ENCODE results near the gene NAP1L4.

The NAP1L4 gene

DNA sequence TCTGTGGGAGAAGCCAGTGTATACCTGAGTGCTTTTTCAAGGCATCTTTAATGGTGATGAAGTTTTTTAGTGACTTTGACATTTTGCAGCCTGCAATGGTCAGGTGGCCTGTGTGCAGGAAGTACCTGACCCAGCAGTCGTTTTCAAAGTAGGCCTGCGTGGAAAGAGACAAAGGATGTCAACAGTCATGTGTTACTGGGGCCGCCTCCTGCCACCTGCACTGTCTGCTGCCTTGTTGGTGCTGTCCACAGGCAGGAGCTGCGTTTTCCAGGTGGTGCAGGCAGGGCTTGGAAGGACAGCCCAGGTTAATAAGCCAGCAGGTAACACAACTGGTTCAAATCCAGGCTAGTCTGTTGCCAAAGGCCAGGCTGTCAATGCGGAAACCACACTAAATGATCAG, 26.5 kb upstream of the NAP1L4 start:
- no peak for TF ChIP-seq POLR2A (IDR thresholded peaks at IDR 0.05; ENCODE audit: low read depth, low read length)
- DNase-seq (ENCODE audit: insufficient read length, low spot score), result no peak
- FAIRE-seq, result no peak

DNA sequence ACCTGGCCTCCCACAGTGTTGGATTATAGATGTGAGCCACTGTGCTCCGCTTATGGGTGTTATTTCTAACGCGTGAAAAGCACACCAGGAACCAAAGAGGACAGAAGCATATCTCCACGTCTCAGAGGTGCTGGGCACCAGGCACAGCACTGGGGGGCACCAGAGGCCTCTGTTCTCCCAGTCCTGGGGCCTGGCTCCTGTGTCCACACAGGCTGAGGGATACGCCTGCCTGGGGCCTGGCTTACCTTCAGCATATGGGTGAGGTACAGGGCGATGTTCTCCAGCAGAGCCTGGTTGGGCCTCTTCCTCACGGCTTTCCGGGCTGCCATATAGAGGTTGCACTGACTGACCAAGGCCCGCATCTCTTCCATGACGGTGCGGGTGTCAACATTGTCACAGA, 24.7 kb upstream of the NAP1L4 start:
- no peak for TF ChIP-seq POLR2A (IDR thresholded peaks at IDR 0.05; ENCODE audit: low read depth, low read length)
- no peak for DNase-seq (ENCODE audit: insufficient read length, low spot score)
- FAIRE-seq, result no peak

DNA sequence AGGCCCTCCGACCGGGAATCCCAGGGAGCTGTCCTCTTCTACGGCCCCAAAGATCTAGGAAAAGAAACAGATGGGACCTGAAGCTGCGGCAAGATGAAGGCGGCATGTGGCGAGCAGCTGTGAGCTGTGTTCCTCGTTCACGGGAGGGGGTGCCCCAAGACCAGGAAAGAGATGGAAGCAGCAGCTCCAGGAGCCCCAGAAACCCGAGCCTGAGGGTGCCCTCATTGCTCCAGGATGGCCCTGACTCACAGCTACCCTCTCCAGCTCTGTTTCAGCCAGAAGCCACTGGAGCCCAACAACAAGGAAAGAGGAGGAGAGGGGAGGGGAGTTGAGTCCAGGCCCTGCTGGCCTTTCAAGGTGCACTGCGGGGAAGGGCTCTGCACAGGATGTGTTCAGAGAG, 23.7 kb upstream of the NAP1L4 start:
- no peak for DNase-seq (ENCODE audit: insufficient read length, low spot score)
- no peak for TF ChIP-seq POLR2A (IDR thresholded peaks at IDR 0.05; ENCODE audit: low read depth, low read length)
- no peak for FAIRE-seq

DNA sequence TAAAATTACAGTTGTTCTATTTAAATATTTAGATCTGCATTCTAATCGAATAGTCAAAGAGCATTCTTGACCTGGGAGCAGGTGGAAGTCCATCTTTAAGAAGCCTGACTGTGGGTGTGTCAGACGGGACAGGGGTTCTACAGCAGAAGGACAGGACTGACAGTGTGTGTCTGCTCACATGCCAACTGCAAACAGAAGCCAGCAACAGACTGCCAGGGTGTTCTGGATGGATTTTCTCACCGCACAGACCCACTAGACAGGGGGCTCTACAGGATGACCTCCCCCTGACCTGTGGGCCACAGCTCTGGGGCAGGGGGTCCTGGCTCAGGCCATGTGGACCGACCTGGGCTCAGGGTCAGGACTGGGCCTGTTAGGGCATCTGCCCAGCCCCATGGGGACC, 22.8 kb upstream of the NAP1L4 start:
- no peak for DNase-seq (ENCODE audit: insufficient read length, low spot score)
- no peak for FAIRE-seq
- TF ChIP-seq POLR2A (IDR thresholded peaks at IDR 0.05; ENCODE audit: low read depth, low read length), result no peak

DNA sequence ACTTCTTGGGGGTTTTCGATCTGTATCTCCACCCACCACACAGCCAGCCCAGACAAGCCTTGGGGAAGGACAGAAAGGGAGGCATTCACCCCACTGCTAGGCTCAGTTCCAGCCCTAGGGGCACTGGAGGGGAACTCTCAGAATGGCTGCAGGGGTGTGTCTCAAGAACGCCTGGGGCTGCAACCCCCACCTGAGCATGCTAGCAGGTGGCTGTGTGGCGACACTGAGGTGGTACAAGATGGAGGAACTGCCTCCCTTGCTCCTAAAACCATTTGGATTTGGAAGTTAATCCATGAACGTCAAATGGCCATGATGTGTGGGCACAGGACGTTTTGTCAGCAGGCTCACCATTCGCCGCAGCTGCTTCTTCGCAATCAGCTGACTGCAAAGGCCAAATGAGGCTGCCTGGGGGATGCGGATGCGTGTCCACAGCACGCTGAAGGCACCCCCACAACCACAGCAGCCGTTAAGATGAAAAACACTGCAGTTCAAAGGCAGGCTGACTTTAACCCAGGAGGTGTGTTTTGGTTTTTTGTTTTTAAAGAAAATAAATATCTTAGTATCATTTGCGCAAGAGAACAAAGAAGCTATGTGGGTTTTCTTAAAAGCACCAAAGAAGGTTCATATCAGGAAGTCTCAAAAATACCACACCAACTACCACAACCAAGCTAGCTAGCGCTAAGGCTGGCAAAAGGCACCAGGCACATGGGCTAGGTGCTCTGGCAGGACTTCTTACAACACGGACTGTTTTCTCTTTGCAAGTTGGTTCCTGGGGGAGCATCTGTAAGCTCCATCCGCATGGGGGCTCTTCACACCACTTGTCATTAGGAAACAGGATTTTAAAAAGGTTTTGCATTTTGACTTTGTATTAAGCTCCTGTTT, 22.2 kb upstream of the NAP1L4 start:
- no peak for TF ChIP-seq POLR2A (IDR thresholded peaks at IDR 0.05; ENCODE audit: low read depth, low read length)
- FAIRE-seq, result no peak
- no peak for DNase-seq (ENCODE audit: insufficient read length, low spot score)

DNA sequence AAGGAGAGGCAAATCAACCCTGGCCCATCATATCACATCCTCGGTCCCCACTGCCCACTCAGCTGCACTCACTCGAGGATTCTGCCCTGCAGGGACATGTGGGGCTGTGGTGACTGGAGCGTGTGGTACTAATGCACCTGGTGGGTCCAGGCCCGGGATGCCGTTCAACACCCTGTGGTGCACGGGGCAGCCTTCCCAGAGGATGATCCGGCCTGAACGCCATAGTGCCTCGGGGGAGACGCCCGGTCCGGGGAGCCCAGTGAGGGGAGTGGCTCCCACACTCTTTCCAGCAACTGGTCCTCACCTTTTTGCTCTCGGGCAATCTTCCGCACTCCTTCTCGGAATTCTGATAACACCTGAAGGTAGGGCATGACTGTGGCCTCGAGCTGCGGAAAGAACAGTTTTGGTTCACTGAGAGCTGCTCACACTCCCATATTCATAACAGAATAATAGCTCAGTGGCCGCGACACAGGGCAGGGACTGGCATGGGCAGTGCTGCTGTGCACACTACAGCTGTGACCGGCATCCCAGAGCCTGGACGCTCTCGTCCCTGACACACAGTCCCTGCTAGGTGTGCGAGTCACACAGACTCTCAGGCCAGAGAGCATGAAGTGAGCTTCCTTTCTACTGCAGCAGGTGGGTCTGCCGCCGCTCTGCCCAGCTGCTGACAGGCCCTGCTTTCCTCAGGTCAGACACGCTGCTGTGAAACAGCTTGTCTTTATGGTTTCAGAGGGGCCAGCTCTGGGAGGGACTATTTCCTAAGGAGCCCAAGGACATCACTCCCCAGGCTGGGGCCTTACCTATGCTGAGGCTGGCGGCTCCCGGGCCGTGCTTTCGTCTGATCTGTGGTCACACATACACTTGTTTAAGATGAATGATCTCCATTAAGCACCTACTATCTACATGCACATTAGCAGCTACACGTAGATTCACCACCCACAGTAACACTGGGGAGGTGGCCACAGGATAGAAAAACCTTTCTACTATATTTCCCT, 20.1 kb upstream of the NAP1L4 start:
- FAIRE-seq (no peak), DNase-seq (ENCODE audit: insufficient read length, low spot score) (no peak)
- TF ChIP-seq POLR2A (IDR thresholded peaks at IDR 0.05; ENCODE audit: low read depth, low read length), result no peak

DNA sequence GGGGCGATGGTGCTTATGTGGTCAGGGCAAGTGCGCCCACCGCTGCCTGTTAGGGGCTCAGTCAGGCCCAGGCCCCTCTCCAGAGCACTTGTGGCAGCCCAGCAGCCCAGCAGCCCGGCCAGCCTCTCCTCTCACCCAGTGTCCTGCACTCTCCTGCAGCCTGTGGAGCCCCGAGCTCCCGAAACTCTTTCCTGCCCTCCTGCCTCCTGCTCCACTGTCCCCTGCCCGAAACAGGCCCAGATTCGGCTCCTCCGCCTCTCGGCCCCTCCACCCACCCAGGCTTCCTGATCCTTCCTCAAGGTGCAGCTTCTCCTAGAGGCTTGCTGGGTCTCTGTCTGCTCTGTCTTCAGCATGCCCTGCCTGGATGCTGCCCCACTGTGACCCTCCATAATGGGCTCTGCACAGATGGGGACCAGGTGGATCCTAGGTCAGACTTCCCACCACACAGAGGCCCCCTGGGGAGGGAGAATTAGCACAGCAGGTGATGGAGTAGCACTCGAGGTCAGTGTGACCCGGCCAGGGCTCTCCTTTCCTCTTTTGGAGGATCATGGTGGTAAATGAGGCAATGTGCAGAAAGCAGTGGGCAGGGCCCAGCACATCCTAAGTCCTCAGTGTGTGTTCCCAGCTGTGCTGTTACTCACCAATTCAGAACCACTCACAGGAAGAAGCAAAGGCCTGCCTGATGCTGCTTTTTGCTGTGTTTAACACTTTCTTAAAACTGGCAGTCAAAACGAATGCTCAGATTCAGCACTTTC, 18.6 kb upstream of the NAP1L4 start:
- no peak for FAIRE-seq
- no peak for TF ChIP-seq POLR2A (IDR thresholded peaks at IDR 0.05; ENCODE audit: low read depth, low read length)
- DNase-seq (ENCODE audit: insufficient read length, low spot score), result no peak

DNA sequence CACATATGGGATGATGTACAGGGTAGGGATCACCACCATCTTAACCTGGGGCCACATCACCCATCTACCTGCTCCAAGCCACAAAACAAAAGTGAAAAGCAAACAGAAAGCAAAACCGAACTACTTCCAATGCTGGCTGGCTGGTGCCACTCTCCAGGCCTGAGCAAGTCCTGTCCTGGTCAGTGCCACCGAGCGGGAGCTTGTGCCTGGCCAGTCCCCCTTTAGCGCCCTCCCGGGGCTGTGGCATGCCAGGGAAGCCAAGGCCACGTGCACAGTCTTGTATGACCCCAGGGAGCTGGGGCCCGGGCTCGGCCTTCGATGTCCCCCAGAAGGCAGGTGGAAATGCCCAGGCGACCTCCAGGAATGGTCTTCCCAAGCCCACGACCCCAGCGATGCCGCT, 17.9 kb upstream of the NAP1L4 start:
- DNase-seq (ENCODE audit: insufficient read length, low spot score), result no peak
- no peak for TF ChIP-seq POLR2A (IDR thresholded peaks at IDR 0.05; ENCODE audit: low read depth, low read length)
- FAIRE-seq, result no peak

DNA sequence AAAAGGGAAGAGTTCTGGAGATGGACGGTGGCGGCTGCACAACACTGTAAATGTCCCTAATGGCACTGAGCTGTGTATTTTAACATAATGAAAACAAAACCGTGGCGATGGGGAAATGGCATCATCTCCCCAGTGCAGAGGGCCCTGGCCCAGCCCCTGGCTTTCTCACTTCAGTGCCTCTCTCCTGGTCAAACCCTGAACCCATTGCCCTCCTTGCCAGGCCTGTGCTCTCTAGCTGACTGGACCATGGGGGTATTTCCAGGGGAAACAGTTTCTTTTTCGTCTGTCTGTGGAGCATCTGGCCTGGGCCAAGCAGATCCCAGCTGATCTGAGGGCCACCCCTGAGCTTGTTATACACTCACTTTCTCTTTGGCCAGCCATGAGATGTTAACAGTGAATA, 17.4 kb upstream of the NAP1L4 start:
- TF ChIP-seq POLR2A (IDR thresholded peaks at IDR 0.05; ENCODE audit: low read depth, low read length), result no peak
- FAIRE-seq (no peak), DNase-seq (ENCODE audit: insufficient read length, low spot score) (no peak)

DNA sequence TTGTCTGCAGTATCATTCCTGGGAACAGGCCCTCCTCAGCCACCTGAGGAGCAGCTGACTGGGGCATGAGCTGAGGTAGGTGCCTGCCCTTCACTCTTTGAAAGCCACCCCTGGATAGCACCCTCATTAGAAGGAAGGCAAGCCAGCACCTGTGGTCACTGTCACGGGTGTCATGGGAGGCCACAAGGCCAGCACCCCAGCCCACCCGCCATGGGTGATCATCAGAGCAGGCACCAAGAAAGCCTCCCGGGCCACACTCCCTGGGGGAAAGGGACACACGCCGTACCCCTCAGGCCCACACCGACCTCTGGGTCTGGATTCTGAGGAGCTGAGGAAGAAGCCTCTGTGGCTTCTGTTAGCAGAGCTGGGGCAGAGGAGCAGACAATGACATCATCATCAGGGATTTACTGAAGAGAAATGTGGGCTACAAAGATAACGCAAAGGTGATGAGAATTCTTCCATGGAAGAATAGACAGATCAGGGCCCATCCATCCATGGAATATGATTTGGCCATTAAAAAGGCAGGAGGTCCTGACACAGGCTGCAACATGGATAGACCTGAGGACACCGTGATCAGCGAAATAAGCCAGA, 16.7 kb upstream of the NAP1L4 start:
- no peak for TF ChIP-seq POLR2A (IDR thresholded peaks at IDR 0.05; ENCODE audit: low read depth, low read length)
- DNase-seq (ENCODE audit: insufficient read length, low spot score), result no peak
- FAIRE-seq, result no peak

DNA sequence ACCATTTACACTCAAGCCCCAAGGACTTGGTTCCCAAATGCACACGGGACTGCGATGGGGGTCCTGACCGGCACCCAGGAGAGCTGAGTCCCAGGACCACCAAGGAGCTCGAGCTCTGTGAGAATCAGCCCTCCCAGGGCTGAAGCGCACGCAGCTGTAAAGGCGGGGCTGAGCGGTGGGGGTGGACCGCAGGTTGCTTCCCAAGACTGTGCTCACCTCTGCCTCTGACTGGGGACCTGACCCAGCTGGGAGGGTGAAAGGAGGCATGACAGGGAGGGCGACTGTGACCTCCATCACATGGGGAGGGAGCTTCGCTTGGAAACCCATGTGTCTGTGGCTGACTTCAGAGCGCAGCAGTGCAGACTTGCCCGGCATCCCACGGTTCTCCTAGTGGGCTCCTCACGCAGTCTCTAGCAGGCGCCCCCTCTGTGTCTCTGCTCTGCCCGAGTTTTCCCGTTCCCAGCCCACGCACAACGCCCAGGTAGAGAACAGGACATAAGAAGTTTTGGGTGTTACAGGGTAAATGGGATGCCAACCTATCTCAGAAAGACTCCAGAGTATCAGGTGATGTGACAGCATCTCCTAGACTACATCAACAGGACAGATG, 15.4 kb upstream of the NAP1L4 start:
- no peak for FAIRE-seq
- DNase-seq (ENCODE audit: insufficient read length, low spot score), result no peak
- TF ChIP-seq POLR2A (IDR thresholded peaks at IDR 0.05; ENCODE audit: low read depth, low read length), result no peak

DNA sequence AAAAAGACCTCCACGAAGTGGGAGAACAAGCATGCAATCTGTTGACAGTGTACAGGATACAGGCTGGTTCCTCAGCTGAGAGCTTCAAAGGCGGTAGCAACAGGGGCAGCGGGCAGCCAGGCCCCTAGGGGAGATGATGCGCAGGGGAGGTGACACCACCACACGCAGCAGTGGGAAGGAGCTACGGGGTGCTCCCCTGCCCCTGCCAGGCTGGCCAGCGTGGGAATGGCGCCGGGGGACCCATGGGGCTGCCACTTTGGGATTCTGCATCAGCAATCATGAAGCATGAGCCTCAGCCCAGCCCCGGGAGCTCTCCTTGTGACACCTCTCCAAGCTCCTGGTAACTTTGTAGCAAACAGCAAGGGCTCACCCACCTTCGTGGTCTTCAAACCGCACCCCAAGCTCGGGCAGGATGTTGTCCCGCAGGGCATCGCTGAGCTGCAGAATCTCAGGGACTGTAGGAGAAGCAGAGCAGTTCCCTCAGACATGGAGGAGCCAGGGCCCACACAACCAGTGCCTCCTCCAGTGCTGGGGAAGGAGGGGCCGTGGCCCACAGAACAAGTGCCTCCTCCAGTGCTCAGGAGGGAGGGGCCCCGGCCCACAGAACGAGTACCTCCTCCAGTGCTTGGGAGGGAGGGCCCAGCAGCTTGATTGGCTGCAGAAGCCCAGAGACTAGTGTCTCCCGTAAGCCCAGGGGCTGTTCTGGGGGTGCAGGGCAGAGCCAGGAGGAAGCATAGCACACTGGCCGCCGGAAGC, 14.6 kb upstream of the NAP1L4 start:
- FAIRE-seq (no peak), DNase-seq (ENCODE audit: insufficient read length, low spot score) (no peak)
- TF ChIP-seq POLR2A (IDR thresholded peaks at IDR 0.05; ENCODE audit: low read depth, low read length), result no peak
